Muscle of leg (tissue), 11 donors: ENCODE data around the gene ABHD11. TPM values are rescaled to one million over a fixed set of nuclear protein-coding genes. Genes with fewer than 3 reads are reported as not detected.

Experiments
- DNase-seq: peaks from one replicate; pipeline ENCODE4 v3.0.0; 2013
- H3K27ac ChIP-seq: one replicate; pipeline ENCODE4 v1.5.1; 2013; ENCODE audit warnings: mild to moderate bottlenecking, low read length, control low read depth
- H3K27me3 ChIP-seq: one replicate; pipeline ENCODE4 v1.6.1; 2013; ENCODE audit warnings: low read length; ENCODE audit not compliant: control insufficient read depth, insufficient read depth
- H3K36me3 ChIP-seq: one replicate; pipeline ENCODE4 v1.6.1; 2013; ENCODE audit warnings: low read length; ENCODE audit not compliant: control insufficient read depth, insufficient read depth
- H3K4me1 ChIP-seq: one replicate; pipeline ENCODE4 v1.6.1; 2013; ENCODE audit warnings: low read length; ENCODE audit not compliant: control insufficient read depth, insufficient read depth
- H3K4me3 ChIP-seq: one replicate; pipeline ENCODE4 v1.5.1; 2013; ENCODE audit warnings: low read length, control low read depth
- H3K9me3 ChIP-seq: replicated peaks from 2 replicates; pipeline ENCODE4 v1.6.1; 2013; ENCODE audit warnings: low read depth, low read length; ENCODE audit not compliant: control insufficient read depth
- WGBS: methylation state at CpG from one replicate; pipeline ENCODE4 v1.1.5; 2013; ENCODE audit warnings: missing lambda C conversion rate; ENCODE audit not compliant: insufficient coverage; 5-methylcytosine and 5-hydroxymethylcytosine counted together
- polyA plus RNA-seq, 8 donors: library from polyadenylated mRNA; unstranded; fragments of 120-200 nt; gene quantifications; one replicate each; pipeline versions ENCODE4 v1.2.1 to v1.2.3, GENCODE V29; 2013; ENCODE audit warnings: inconsistent platforms in 1 of 8, low replicate concordance in 1 of 8; ENCODE audit not compliant: insufficient read length in 8 of 8, insufficient read depth in 1 of 8
- total RNA-seq: library from RNA; stranded (reverse); fragments of 120-200 nt; gene quantifications from one replicate; pipeline ENCODE4 v1.2.4, GENCODE V29; 2013

The ABHD11 gene
- total and polyA plus RNA-seq, 9 donors = 9.6 to 17.1 (median 12.9) TPM

DNA sequence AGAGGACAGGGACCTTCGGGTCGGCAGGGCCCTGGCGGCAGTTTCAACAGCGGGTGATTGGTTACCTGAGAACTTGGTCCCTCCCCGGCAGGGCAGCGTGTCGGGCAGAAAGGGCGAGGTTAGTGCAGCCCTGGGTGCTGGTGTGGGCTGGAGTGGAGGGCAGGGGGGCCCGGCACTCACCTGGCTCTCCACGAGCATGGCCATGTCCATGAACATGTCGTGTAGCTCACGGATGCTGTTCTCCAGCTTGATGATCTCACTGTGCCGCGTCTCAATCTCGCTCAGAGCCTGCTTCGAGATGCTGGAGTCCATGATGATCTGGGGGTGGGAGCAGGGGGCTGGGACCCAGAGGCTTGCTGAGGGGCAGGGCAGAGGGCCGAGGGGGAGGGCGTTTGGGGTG lies 35.9 kb downstream of the ABHD11 start:
- Histone ChIP-seq H3K27ac (no peak overlapping the region), H3K4me3 (no peak overlapping the region), H3K4me1 (peaks cover 40% of the 10 kb centered on the region), H3K9me3 (no peaks in the 10 kb centered on the region), H3K36me3 (peaks cover 69% of the 10 kb centered on the region), H3K27me3 (no peaks in the 10 kb centered on the region)
- DNase-seq = no peak
- 85% methylated on average over 17 of the region's 18 CpGs for WGBS

DNA sequence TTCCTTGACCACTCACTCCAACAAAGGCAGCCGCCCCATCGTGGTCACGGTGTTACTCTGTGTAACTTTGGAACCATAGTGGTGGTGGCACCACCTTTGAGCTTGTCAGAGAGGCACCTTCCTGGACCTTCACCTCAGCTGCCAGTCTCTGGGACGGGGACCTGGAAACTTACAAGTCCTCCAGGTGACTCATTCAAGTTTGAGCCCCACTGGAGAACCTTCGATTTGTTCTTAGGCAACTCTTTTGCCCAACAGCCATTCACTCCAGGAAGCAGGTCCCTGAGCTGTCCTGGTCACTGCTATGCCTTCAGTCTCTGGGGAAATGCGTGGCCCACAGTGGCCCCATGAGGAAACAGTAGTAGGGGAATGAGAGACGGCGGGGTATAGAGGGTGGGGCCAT lies 36.4 kb downstream of the ABHD11 start:
- Histone ChIP-seq H3K27ac (no peak overlapping the region), H3K27me3 (no peaks in the 10 kb centered on the region), H3K36me3 (peaks cover 70% of the 10 kb centered on the region), H3K4me1 (peaks cover 38% of the 10 kb centered on the region), H3K4me3 (no peak overlapping the region), H3K9me3 (no peaks in the 10 kb centered on the region)
- WGBS = 70% methylated on average over 7 of the region's 8 CpGs
- DNase-seq = no peak

DNA sequence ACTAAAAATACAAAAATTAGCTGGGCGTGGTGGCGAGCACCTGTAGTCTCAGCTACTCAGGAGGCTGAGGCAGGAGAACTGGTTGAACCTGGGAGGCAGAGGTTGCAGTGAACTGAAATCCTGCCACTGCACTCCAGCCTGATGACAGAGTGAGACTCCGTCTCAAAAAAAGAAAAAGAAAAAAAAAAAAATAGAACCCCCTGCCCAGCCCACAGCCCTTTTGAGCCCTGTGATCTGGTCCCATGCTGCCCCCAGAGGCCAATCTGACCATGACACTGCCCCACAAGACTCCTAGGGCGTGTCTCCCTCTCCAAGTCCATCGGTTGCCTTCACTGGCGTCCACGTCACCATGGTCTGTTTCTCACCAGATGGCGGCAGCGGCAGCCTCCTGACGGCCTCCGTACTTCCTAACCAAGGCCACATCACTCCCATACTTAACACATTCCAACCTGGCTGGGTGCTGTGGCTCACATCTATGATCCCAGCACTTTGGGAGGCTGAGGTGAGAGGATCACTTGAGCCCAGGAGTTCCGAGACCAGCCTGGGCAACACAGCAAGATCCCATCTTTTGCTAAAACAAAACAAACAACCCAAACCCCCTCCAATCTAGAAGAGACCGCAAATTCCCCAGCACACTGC lies 37.1 kb downstream of the ABHD11 start:
- Histone ChIP-seq H3K27ac (no peak overlapping the region), H3K9me3 (no peaks in the 10 kb centered on the region), H3K4me3 (no peak overlapping the region), H3K27me3 (no peaks in the 10 kb centered on the region), H3K36me3 (peaks cover 72% of the 10 kb centered on the region), H3K4me1 (peaks cover 31% of the 10 kb centered on the region)
- peak; percentile 52 for DNase-seq
- WGBS = 46% methylated on average over 10 of the region's 13 CpGs

DNA sequence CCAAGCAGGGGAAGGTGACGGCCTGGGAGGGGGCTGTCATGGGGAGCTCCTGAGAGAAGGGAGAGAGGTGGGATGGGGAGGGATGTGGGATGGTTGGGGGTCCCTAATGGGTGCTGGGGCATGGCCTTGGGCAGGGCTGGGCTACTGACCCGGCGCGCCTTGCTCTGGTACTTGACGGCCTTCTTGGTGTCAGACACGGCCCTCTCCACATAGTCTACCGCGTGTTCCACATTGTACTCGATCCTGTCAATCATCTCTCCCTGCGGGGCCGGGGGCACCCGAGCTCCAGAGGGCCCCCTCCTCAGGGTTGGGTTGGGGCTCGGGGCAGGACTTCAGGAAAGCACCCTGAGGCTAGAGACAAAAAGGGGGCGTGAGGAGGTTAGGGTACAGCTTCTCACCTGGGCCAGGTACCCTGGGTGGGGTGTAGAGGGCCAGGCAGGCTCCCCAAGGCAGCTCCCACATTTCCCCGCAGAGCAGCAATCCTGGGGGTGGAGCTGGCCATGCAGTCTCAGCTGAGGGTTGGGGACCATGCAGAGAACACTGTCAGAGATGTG lies 37.9 kb downstream of the ABHD11 start:
- no peak for DNase-seq
- Histone ChIP-seq H3K4me3 (no peak overlapping the region), H3K27ac (no peak overlapping the region), H3K36me3 (peaks cover 78% of the 10 kb centered on the region), H3K27me3 (no peaks in the 10 kb centered on the region), H3K4me1 (peaks cover 23% of the 10 kb centered on the region), H3K9me3 (no peaks in the 10 kb centered on the region)
- WGBS = 85% methylated on average over 8 of the region's 15 CpGs

DNA sequence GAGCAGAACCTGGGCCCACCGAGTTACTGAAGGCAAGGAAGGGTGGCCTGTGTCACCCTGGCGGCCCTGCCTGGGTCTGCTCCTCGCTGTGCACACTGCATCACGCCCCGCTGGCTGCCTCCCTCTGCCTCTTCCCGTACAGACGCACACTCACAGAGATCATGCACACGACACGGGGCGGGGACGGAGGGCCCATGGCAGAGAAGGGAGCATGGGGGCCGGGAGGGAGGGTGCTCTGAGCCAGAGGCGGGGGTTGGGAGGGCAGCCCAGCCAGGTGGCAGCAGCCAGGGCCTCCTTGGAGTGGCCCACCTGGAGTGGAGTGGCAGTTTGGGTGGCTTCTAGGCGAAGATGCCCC lies 38.6 kb downstream of the ABHD11 start:
- Histone ChIP-seq H3K36me3 (peaks cover 79% of the 10 kb centered on the region), H3K27ac (no peak overlapping the region), H3K9me3 (no peaks in the 10 kb centered on the region), H3K27me3 (no peaks in the 10 kb centered on the region), H3K4me1 (peaks cover 17% of the 10 kb centered on the region), H3K4me3 (no peak overlapping the region)
- WGBS = 82% methylated on average over 4 of the region's 14 CpGs
- DNase-seq = no peak

DNA sequence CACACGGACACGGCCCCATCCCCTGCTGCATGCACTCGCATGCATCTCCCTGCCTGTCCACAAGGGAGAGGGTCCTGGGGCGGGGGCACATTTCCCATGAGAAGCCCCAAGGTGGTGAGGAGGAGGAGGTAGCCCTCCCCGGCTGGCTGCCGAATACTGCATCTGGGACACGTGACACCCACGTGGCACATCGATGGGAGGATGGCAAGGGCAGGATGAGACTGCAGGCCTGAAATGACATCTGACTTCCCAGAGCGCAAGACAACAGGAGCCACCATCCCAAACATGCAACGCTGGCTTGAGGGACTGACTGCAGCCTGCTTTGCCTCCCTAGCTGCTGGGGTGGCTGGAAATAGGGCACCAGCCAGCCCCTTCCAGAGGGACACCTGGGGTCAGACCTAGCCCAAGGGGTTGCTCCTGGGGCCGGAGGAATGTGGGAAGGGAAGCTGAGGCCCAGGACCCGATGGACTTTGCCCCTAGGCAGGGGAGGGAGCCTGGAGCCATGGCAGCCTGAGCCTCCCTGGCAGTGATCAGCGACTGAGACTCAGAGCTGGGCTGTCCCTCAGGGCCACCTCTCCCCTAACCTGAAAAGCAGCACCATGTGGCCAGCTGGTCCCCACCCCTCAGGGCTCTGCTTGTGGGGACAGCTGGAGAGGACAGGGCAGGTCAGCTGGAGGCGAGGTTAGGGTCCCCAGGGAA lies 39.1 kb downstream of the ABHD11 start:
- no peak overlapping the region for H3K27ac ChIP-seq
- no peak overlapping the region for H3K4me3 ChIP-seq
- H3K9me3 ChIP-seq = no peaks in the 10 kb centered on the region
- H3K4me1 ChIP-seq = peaks cover 12% of the 10 kb centered on the region
- DNase-seq = no peak
- whole genome bisulfite sequencing = 78% methylated on average over 10 of the region's 15 CpGs
- peaks cover 79% of the 10 kb centered on the region for H3K36me3 ChIP-seq
- H3K27me3 ChIP-seq = no peaks in the 10 kb centered on the region

DNA sequence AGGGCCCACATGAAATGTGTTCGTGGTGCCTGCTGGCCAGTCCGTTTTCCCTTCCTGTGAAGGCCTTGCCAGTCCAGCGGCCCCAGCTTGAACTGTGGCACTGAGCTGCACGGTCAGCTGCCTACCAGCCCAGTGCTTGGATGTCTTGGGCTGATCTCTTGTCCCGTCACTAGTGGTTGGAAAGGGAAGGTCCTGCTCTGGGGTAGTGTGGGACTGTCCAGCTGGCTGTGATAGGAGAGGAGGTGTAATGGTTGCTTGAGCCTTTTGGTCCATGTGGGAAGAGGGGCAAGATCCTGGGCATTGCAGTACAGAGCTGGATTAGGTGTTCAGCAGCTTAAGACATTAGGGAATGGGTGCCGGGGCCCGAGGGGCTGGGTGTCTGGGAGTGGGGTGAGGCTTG lies 40.2 kb downstream of the ABHD11 start:
- WGBS = 80% methylated on average over 7 of the region's 7 CpGs
- no peak for DNase-seq
- H3K27ac ChIP-seq = no peak overlapping the region
- peaks cover 86% of the 10 kb centered on the region for H3K36me3 ChIP-seq
- H3K27me3 ChIP-seq = no peaks in the 10 kb centered on the region
- no peaks in the 10 kb centered on the region for H3K9me3 ChIP-seq
- H3K4me1 ChIP-seq = peaks cover 2% of the 10 kb centered on the region
- no peak overlapping the region for H3K4me3 ChIP-seq

DNA sequence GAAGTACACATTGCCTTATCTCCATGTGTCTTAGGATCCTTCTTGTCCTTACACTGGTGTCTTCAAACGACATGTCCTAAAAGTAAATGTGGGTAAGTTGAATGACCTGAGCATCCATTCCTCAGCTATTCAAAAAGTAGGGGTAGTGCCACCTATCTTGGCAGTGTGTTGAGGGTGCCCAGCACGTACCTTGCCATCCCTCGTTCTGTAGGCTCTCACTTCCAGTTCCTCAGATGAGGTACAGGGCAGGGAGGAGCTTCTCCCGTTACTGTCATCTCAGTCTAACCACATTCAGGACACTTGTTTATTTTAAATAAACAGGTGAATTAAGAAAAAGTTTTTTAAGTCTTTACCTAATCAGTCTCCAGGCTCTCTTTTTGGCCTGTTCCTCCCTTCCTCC lies 42.2 kb downstream of the ABHD11 start:
- H3K4me1 ChIP-seq = no peaks in the 10 kb centered on the region
- no peaks in the 10 kb centered on the region for H3K9me3 ChIP-seq
- no peak overlapping the region for H3K27ac ChIP-seq
- H3K4me3 ChIP-seq = no peak overlapping the region
- no CpG with 5 or more reads among the region's 4 CpGs for WGBS
- peaks cover 91% of the 10 kb centered on the region for H3K36me3 ChIP-seq
- no peaks in the 10 kb centered on the region for H3K27me3 ChIP-seq
- DNase-seq = no peak

DNA sequence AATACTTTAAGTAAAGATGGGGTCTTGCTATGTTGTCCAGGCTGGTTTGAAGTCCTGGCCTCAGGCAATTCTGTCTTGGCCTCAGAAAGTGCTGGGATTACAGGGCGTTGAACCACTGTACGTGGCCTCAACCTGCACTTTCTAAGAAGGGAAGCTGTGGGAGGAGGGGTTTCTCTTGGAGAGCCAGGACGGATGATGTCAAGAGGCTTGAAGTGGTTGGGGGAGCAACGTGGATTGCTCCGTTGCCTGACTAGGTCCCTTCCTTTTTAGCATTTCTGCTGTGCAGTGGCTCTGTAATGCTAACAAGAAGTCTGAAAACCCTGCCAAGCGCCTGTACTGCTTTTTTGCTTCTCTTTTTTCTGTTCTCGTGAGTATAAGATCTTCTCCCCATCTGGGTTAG lies 48.0 kb downstream of the ABHD11 start:
- Histone ChIP-seq H3K9me3 (no peaks in the 10 kb centered on the region), H3K27me3 (no peaks in the 10 kb centered on the region), H3K4me1 (no peaks in the 10 kb centered on the region), H3K36me3 (peaks cover 77% of the 10 kb centered on the region), H3K4me3 (no peak overlapping the region), H3K27ac (no peak overlapping the region)
- DNase-seq = no peak
- 88% methylated on average over 6 of the region's 7 CpGs for WGBS

DNA sequence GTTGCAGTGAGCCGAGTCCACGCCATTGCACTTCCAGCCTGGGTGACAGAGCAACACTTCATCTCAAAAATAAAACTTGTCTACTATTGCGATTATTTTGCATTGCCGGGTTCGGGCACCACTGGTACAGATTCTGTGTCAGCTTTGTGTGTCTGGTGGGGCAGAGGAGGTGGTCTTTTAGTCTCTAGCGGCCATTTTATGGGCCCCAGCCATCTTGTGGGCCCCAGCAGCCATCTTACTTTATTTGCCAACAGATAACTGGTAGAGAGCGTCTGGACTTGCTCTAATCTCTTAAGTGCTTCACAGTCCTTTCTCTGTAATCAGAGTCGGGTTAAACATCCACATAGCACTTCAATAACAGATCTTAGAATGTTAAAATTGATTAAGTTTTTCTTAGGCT lies 50.3 kb downstream of the ABHD11 start:
- H3K4me3 ChIP-seq = no peak overlapping the region
- no peaks in the 10 kb centered on the region for H3K9me3 ChIP-seq
- peaks cover 61% of the 10 kb centered on the region for H3K36me3 ChIP-seq
- no peak for DNase-seq
- 80% methylated on average over 1 of the region's 8 CpGs for WGBS
- peaks cover 7% of the 10 kb centered on the region for H3K4me1 ChIP-seq
- H3K27ac ChIP-seq = no peak overlapping the region
- H3K27me3 ChIP-seq = no peaks in the 10 kb centered on the region
